Ovary (tissue), 3 donors: ENCODE data around the gene GTF2A2.

Experiments
- CTCF ChIP-seq, 3 donors: fragments of 450-650 bp in 2 of 3; fragments of 200-600 bp in 1 of 3; IDR thresholded peaks; one replicate each; pipeline versions ENCODE4 v1.5.1 to v1.8.0; 2016 to 2022; ENCODE audit warnings: antibody characterized with exemption in 3 of 3, mild to moderate bottlenecking in 1 of 3
- POLR2A ChIP-seq: fragments of 450-650 bp; IDR thresholded peaks from one replicate; pipeline ENCODE4 v1.6.1; 2017; ENCODE audit warnings: antibody characterized with exemption, mild to moderate bottlenecking, moderate library complexity
- donor health status: DM: no; HTN: no; CAD: no.

GRCh38 chr15:59680346-59680745 is 23.0 kb upstream of the GTF2A2 start:
- TF ChIP-seq POLR2A (no peak), CTCF (IDR thresholded peaks at IDR 0.05) (no peak)
